Activated CD4-positive, alpha-beta T cell treated with anti-CD3 and anti-CD28 coated beads, Interleukin-2, Interleukin-6, amounts not matched to agents 100 ng/mL and 50 ng/mL, durations not matched to agents 16 hours and 8 hours (primary cell): ENCODE results near the gene MKRN2.
"Not testable (repeated sequence)": the region's sequence is repeated elsewhere in the genome, so short reads cannot be mapped to it uniquely, and the experiment has no call there.

Experiments used
- DNase-seq: peaks from one replicate; pipeline ENCODE4 v3.0.0-alpha.2; 2020

The MKRN2 gene

DNA sequence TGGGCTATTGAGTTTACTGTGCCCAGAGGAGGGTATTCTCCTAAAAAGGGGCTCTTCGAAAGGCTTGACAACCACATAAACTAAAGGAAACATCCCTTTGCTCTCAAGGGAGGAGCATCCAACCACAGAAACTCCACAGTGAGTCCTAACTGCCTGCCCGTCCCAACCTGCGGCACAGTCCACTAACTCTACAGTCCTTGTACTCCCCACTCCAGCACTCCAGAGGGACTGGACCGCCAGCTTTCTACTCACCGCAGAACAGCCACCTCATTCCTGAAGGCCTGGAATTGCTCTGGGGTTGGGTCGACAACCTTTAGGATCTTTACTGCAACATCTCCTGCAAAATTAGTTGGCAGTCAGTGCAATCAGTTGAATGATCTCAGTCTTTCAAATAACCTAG is 34.6 kb downstream of the MKRN2 start:
- no peak for DNase-seq

DNA sequence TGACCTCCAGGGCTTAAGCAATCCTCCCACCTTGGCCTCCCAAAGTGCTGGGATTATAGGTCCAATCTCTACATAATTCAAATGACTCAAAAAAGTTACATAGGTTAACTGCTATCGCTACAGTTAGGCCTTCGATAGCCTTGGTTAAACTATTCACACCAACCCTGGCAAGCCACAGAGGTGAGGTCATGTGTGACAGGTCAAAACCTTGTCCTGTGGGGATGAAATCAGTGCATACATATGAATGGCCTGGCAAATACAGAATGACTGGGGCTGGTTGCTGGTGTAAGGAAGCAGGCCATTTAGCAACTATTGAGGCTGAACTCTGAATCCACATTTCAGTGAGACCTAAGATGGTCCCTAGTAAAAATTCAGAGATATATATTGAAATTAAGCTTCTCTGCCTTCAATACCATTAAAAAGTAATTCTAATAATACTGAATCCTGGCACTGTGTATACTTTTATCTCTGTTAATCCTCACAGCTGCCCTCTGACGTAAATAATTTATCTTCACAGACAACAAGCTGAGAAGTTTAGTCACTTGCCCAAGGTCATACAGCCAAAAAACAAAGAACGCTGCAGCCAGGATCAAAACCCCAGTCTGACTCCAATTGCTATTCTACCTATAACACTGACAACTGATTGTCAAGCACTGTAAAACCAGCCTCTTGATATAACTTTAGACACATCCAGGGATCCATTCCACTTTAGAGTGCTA is 35.3 kb downstream of the MKRN2 start:
- DNase-seq, result no peak

GRCh38 chr3:12593473-12593872 is 36.6 kb downstream of the MKRN2 start:
- no peak for DNase-seq

GRCh38 chr3:12598890-12599289 is 42.0 kb downstream of the MKRN2 start:
- no peak for DNase-seq

DNA sequence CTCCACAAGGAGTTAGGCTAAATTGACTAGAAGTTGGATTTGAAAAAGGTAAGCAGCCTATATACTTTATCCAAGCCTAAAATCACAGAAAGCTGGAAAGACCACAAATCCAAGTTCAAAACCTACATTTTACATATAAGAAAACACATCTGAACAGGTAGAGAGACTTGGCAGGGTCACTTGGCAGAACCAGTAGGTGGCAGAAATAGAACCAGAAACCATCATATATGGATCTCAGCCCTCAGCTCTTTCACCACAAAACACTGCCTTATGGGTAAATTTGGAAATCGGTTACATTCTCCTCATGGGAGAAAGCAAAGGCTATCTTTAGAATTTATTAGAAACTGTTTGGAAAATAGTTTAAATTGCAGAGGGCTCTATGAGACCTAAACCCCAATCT is 44.2 kb downstream of the MKRN2 start:
- no peak for DNase-seq

- no peak for DNase-seq
Observed at GRCh38 chr3:12603969-12604368, 47.1 kb downstream of the MKRN2 start.

DNA sequence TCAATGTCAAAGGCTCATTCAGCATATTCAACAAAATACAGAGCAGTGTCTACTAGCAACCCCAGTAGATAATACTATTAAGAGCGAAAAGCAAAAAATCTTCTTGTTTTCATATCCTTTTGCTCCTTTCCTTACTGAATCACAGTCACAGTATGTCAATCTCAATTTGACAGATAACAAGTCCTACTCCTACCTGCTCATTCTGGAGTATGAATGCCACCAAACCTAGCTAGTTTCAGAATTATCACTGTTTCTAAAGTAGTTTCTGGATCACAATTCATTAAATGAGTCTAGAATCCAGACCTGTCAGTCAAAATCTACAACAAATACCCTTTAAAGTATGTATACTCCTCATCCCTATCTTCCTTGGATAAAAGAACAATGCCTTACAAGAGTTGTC is 51.5 kb downstream of the MKRN2 start:
- peak; percentile 45 for DNase-seq

GRCh38 chr3:12611117-12611516 is 54.2 kb downstream of the MKRN2 start:
- no peak for DNase-seq

DNA sequence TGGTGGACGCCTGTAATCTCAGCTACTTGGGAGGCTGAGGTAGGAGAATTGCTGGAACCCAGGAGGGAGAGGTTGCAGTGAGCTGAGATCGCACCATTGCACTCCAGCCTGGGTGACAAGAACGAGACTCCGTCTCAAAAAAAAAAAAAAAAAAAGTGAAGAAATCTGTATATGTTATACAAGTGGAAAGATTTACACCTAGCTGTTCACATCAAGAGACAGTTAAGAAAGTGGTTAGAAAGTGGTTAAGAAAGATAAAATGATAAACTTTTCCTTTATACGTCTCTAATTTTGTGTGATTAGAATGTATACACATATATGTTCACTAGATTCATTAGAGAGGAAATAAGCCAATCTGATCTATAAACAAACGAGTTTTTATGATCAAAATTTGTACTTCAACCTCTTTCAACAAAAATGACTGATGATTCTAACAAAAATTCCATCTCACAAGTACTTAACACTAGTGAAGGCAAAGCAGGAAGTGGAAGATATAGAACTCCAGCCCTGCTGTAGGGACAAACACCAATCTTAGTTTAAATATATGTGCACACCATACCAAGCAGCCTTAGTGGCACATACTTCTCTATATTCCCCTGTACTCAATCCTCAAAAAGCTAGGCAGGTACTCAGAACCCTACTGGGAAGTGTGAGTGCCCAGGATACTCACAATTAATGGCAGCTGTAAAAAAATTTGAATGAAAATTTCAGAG is 55.8 kb downstream of the MKRN2 start:
- no peak for DNase-seq

GRCh38 chr3:12613250-12613649 is 56.4 kb downstream of the MKRN2 start:
- no peak for DNase-seq

DNA sequence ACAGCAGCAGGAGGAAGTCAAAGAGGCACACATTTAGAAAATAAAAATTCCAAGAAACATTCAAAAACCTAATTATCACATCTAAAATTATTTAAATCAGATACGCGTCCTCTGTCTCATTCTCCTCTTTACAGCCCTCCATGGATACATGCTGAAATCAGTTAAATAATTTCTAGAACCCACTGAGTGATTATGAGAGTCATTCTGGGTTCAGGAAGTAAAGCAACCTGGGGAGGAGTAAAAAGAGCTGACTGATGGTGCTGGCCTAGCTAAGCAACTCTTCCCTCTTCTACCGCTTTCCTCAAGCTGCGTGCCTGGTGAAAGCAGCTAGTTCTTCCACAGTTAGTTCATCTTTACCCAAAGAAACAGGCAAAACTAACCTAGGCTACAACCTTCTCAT is 58.4 kb downstream of the MKRN2 start:
- peak; percentile 51 for DNase-seq

- no peak for DNase-seq
Observed at GRCh38 chr3:12618426-12618825, 61.5 kb downstream of the MKRN2 start.

GRCh38 chr3:12620305-12620704 is 63.4 kb downstream of the MKRN2 start:
- DNase-seq, result no peak

- DNase-seq, result no peak
Observed at GRCh38 chr3:12620729-12621128, 63.8 kb downstream of the MKRN2 start.

- no peak for DNase-seq
Observed at GRCh38 chr3:12622335-12622734, 65.4 kb downstream of the MKRN2 start.

- no peak for DNase-seq
Observed at GRCh38 chr3:12624056-12624455, 67.2 kb downstream of the MKRN2 start.

GRCh38 chr3:12624964-12625363 is 68.1 kb downstream of the MKRN2 start:
- DNase-seq, result not testable (repeated sequence)

DNA sequence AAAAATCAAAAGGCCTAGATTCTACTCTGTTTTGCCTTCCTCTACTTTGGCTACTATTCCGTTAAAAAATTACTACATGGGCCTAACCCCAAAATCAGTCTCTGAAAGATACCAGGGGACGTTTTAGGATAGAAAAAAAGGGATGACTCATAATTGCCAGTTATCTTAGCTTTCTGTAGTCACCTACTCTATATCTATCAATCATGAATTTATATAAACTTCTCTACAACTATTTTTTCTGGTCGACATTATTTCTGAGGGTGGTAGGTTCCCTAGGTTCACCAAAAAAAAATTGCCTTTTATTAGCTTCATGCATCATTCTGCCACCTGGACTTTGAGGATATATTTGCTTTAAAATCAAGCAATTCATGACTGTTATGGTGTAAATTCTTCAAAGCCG is 70.5 kb downstream of the MKRN2 start:
- no peak for DNase-seq

DNA sequence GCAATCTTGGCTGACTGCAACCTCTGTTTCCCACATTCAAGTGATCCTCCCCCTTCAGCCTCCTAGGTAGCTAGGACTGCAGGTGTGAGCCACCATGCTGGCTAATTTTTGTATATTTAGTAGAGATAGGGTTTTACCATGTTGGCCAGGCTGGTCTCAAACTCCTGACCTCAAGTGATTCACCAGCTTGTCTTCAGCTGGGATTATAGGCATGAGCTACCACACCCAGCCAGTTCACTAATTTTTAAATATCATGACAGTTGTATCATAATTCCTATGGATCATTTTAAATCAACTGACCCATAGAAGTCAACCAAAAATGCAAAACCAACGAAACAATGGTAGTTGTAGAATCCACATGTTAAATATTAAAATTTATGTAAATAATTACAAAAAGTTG is 71.9 kb downstream of the MKRN2 start:
- DNase-seq, result no peak

GRCh38 chr3:12629560-12629959 is 72.7 kb downstream of the MKRN2 start:
- DNase-seq, result no peak

GRCh38 chr3:12630292-12630691 is 73.4 kb downstream of the MKRN2 start:
- no peak for DNase-seq

DNA sequence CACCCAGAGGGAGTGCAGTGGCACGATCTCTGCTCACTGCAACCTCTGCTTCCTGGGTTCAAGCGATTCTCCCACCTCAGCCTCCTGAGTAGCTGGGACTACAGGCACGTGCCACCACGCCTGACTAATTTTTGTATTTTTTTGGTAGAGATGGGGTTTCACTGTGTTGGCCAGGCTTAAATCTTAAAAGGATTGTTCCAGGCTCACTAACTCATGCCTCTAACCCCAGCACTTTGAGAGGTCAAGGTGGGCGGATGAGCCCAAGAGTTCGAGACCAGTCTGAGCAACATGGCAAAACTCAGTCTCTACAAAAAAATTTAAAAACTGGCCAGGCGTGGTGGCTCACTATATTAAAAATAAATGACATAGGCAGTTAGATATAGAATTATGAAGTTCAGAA is 74.0 kb downstream of the MKRN2 start:
- DNase-seq, result not testable (repeated sequence)

DNA sequence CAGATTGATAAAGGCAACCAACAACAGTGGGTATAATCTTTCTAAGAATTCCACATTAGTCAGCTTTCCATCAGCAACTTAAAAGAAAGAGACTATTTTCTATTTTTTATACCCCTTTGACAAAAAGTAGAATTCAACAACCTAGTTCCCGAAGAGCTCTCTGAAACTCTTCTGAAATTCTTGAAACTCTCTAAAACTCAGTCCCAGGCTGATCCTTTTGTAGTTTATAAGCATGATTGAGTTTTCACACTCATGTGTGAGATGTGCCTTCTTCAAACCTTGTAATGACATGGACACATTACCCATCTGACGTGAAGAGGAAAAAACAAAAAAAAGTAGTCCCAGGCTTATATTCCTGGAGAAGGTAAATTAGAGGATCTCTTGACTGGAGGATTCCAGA is 75.6 kb downstream of the MKRN2 start:
- DNase-seq, result no peak

- DNase-seq, result no peak
Observed at GRCh38 chr3:12633108-12633507, 76.2 kb downstream of the MKRN2 start.
